GM18508 (cell line): ENCODE results near the gene LDAH.

Experiments used
- ATAC-seq: cut with Tn5 transposase; IDR thresholded peaks from one replicate; pipeline ENCODE4 v1.9.1; 2021; ENCODE audit warnings: moderate number of reproducible peaks; ENCODE audit not compliant: insufficient read depth, unreplicated experiment

The LDAH gene

GRCh38 chr2:20657522-20658235 is 165.2 kb downstream of the LDAH start:
- ATAC-seq, result no peak

- ATAC-seq, result no peak
These were observed 166.3 kb downstream of the LDAH start for GRCh38 chr2:20656561-20656960.

DNA sequence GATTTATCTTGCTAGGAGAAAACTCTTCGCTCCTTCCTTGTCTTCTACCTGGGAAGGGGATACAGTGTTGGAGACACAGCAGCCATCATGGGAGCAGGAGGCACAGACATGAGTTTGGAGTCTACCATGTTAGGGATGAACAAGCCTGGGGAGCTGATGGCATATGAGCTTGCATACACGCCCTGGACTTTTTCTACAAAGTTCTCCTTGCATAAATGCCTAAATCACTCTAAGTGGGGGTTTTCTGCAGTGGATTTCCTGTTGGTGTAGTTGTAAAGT is 168.4 kb downstream of the LDAH start:
- ATAC-seq, result no peak

GRCh38 chr2:20653695-20654534 is 169.0 kb downstream of the LDAH start:
- ATAC-seq, result no peak

GRCh38 chr2:20652673-20653575 is 170.0 kb downstream of the LDAH start:
- no peak for ATAC-seq

DNA sequence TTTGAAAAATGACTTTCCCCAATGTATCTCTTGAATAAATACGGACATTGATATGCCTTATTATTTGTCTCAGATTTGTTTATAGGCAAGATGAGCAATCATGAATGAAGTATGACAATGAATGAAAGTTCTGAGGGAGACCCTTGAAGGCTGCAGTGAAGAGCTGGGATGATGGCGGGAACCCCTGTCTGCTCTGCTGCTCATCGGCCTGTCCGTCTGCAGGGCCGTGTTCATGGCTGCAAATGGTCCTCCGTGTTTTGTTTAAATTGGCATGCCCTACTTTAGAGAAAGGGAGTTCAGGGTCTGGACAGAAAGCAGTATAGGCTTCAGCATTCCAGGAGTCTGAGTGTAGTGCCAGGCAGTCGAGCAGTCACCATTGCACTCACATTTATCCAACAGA is 170.8 kb downstream of the LDAH start:
- no peak for ATAC-seq

GRCh38 chr2:20651731-20652099 is 171.2 kb downstream of the LDAH start:
- no peak for ATAC-seq

DNA sequence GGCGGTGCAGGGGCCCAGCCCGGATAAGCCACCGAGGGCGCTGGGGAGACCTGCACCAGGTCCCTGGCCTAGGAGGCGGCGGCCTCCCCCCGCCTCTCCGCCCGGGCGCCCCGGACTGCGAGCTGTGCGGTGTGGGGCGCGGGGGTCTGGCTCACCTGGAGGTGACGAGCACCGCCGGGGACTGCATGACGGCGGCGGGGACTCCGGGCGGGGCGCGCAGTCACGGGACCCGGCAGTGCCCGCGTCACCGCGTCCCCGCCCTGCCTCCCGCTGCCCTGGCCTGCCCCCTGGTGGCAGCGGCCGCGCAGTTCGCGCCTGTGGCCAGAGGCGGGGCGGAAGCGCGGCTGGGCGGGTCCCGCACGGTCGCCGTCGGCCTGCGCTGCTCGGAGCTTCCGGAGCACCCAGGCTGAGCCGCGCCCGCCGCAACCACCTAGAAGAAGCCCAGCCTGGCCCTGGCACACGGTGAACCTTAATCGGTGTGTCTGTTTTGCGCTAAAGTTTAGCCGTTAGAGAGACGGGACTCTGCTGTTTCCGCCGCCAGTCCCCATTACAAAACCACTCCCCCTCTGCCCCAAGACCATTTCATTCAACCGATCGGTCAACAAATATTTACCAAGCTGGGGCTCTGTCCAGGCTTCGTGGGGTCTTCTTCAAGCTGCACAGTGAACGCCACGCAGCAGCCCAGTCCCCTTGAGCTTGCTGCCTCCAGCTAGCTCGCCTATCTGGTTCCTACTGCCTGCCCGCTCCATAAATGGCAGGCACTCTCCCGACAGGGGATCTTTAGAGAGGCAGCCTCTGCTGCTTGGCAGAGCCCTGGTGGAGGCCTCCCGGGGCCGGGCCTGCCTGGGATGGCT is 171.8 kb downstream of the LDAH start, which contains the start of gene HS1BP3:
Gene HS1BP3 (minus strand): TSS at position 222 of the 854 bp plus-strand sequence. CDS start 35 bp downstream, at position 187.
- peak; percentile 74 for ATAC-seq

DNA sequence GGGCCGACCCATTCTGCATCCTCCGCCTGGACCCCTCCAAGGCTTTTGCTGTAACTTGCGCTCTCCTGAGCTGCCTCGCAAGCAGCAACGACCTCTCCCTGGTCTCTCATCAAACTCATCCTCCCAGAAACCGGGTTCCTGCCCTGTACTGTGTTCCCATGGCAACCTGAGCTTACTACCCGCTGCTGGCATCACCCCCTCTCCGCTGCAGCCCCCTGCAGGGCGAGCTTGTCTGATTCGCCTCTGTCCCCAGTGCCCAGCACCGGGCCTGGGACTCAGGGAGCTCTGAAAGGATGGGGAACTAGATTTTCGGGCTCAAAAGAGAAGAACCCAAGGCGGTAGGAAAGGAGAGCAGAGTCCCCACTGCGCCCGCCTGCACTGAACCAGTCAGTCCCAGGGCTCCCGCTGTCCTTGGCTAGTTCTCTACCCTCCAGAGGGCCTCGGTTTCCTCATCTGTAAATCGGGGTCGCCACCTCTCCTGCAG is 172.5 kb downstream of the LDAH start:
- ATAC-seq, result peak; percentile 18

GRCh38 chr2:20649976-20650375 is 172.9 kb downstream of the LDAH start:
- ATAC-seq, result no peak

DNA sequence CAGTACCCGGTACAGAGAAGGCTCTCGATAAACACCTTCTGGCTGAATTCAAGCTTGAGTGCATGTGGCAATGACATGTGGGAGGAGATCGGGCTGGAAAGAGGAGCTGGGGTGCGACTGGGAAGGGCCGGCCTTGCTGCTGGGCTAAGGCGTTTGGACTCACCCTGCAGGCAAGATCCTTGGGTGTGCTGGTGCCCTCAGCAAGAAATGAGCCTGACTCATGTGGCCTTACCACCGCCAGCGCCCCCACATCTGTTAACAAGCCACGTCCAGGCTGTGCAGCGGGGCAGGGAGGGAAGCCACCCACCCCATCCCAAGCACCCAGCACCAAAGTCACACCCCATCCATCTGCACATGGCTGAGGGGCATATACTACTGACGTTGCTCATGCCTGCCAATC is 173.3 kb downstream of the LDAH start:
- no peak for ATAC-seq

GRCh38 chr2:20648831-20649230 is 174.1 kb downstream of the LDAH start:
- ATAC-seq, result no peak

- no peak for ATAC-seq
These were observed 174.7 kb downstream of the LDAH start for GRCh38 chr2:20648206-20648605.

DNA sequence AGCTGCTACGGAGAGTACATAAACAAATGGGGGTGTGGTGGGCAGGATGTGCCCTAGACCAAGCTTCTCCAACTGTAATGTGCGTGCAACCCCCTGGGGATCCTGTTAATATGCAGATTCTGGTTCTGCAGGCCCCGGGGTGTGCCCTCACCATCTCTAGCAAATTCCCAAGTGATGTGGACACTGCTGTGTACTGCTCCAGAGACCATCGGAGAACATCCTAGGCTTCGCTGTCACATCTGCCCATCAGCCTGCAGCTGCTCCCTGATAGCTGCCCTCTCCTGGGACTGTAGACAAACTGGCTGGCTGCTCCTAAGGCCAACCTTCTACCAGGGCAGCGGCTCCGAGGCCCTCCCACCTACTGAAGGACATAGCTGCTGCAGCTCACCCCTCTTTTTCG is 175.2 kb downstream of the LDAH start:
- no peak for ATAC-seq

- ATAC-seq, result no peak
These were observed 175.7 kb downstream of the LDAH start for GRCh38 chr2:20647211-20647610.

- no peak for ATAC-seq
These were observed 176.5 kb downstream of the LDAH start for GRCh38 chr2:20646446-20646845.

DNA sequence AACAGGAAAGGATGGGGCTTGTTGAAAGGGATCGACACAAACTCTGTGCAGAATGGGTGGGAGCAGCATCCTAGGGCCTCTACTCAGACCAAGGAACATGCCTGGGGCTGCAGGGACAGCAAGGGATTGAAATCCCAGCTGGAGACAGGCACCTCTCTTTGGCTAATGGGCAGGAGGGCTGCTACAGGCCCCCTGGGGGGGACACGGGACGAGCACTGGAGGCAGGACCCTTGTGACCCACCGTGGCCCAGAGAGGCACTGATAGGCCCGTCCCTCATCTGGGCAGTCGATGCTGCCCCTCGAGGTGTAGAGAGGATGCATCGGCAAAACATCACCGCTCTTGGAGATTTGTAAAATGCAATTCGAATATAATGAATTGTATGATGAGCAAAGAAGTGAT is 177.1 kb downstream of the LDAH start:
- no peak for ATAC-seq

GRCh38 chr2:20645301-20645701 is 177.6 kb downstream of the LDAH start:
- no peak for ATAC-seq

DNA sequence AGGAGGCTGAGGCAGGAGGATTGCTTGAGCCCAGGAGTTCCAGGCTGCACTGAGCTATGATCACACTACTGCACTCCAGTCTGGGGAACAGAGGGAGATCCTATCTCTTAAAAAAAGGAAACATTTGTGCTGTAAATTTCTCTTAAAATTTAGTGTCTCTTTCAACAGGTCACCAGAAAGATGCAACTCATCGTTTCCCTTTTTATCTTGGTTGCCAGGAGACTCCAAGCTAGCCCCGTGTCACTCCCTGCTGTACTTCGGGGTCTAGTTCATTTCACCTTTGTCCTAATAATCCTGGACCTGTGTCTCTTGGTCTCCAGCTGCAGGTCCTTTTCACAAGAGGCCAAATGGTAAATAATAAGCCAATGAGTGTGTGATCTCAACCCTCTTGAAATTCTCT is 179.1 kb downstream of the LDAH start:
- ATAC-seq, result no peak

GRCh38 chr2:20643060-20643459 is 179.8 kb downstream of the LDAH start:
- ATAC-seq, result no peak
